Measurements from ENCODE around the gene MAP3K4. TPM values are rescaled to one million over a fixed set of nuclear protein-coding genes. Genes with fewer than 3 reads are reported as not detected.
"Not testable (repeated sequence)": the region's sequence is repeated elsewhere in the genome, so short reads cannot be mapped to it uniquely, and the experiment has no call there.

The MAP3K4 gene
- total RNA-seq, 4 donors from 2014 or later: 22.8 to 33.8 (median 30.4) TPM

DNA sequence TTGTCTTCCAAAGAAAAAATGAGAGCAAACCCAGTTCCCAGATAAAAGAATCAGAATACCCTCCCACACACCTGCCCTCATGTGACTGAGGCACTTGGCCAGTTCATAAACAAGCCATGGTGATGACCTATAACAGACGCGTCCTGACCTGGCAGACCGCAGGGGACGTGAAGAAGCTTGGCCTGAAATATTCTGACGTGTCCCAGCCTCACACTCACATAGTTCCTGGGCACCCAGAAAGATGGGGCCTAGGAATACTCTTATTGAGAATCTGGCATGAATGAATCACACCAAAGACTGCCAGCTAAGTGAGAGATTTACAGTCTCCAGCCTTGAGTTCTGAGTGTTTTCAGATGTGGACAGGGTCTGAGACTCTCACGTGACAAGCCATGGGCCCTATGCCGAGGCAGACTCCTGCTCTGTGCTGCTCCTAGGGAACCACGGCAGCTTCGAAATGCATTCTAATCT lies 17.2 kb upstream of the MAP3K4 start:
- WGBS, 2 donors: 13 to 33% methylated on average over 9 of the region's 9 CpGs
- intact Hi-C loops (cut with DNase I; ENCODE audit: low total_unique reads): no loop called here
- TF ChIP-seq POLR2A (IDR thresholded peaks at IDR 0.05): no peak
- TF ChIP-seq, protein P1, sequence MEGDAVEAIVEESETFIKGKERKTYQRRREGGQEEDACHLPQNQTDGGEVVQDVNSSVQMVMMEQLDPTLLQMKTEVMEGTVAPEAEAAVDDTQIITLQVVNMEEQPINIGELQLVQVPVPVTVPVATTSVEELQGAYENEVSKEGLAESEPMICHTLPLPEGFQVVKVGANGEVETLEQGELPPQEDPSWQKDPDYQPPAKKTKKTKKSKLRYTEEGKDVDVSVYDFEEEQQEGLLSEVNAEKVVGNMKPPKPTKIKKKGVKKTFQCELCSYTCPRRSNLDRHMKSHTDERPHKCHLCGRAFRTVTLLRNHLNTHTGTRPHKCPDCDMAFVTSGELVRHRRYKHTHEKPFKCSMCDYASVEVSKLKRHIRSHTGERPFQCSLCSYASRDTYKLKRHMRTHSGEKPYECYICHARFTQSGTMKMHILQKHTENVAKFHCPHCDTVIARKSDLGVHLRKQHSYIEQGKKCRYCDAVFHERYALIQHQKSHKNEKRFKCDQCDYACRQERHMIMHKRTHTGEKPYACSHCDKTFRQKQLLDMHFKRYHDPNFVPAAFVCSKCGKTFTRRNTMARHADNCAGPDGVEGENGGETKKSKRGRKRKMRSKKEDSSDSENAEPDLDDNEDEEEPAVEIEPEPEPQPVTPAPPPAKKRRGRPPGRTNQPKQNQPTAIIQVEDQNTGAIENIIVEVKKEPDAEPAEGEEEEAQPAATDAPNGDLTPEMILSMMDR (IDR thresholded peaks at IDR 0.05): no peak

DNA sequence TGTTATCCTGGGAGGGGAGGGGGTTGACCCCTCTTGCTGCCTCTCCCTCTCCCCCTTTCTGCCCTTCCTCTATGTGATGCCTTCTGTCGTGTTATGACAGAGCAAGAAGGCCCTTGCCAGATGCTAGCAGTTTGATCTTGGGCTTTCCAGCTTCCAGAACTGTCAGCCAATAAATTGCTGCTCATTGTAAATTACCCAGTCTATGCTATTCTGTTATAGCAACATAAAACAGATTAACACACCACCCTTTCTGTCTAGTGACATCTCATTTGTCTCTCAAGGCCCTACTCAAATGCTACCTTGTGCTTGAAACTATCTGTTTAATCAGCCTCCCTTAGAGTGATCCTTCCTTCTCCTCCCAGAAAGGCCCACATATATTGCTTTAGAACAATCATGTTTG lies 16.4 kb upstream of the MAP3K4 start:
- no peak for DNase-seq (ENCODE audit: low spot score in 2 of 2)
- WGBS, 2 donors: 34 to 47% methylated on average over 1 of the region's 1 CpG
- TF ChIP-seq, protein P1 (IDR thresholded peaks at IDR 0.05): no peak
- no peak for TF ChIP-seq POLR2A (IDR thresholded peaks at IDR 0.05)

More for the DNA sequence above, 17.2 kb upstream of the MAP3K4 start:
- DNase-seq (ENCODE audit: low spot score in 2 of 2): peak; percentile 45 to 94
- H3K4me3 ChIP-seq (ENCODE audit: low read depth, poor library complexity, severe bottlenecking): no peak overlapping the region

DNA sequence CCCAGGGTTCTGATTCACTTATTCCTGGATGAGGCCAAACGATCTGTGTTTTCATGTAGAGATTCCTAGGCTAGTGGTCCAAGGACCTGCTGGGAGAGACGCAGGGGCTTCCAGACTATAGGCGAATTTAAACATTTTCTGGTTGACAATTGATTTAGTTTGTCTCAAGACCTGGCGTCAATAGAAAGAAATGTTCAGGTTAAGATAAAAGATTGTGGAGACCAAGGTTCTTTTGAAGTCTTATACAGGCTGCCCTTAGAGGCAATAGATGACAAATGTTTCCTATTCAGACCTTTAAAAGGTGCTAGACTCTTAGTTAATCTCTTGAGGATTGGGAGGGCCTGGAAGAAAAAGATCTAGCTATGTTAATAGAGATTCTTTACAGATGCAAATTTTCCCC lies 15.6 kb upstream of the MAP3K4 start:
- intact Hi-C loops (cut with DNase I; ENCODE audit: low total_unique reads); DNase-seq (ENCODE audit: low spot score in 2 of 2); H3K4me3 ChIP-seq (ENCODE audit: low read depth, poor library complexity, severe bottlenecking): not testable (repeated sequence)
- WGBS, 2 donors: 82 to 84% methylated on average over 4 of the region's 4 CpGs

More for the DNA sequence above, 16.4 kb upstream of the MAP3K4 start:
- no peak overlapping the region for H3K4me3 ChIP-seq (ENCODE audit: low read depth, poor library complexity, severe bottlenecking)
- intact Hi-C loops (cut with DNase I; ENCODE audit: low total_unique reads): no loop called here

DNA sequence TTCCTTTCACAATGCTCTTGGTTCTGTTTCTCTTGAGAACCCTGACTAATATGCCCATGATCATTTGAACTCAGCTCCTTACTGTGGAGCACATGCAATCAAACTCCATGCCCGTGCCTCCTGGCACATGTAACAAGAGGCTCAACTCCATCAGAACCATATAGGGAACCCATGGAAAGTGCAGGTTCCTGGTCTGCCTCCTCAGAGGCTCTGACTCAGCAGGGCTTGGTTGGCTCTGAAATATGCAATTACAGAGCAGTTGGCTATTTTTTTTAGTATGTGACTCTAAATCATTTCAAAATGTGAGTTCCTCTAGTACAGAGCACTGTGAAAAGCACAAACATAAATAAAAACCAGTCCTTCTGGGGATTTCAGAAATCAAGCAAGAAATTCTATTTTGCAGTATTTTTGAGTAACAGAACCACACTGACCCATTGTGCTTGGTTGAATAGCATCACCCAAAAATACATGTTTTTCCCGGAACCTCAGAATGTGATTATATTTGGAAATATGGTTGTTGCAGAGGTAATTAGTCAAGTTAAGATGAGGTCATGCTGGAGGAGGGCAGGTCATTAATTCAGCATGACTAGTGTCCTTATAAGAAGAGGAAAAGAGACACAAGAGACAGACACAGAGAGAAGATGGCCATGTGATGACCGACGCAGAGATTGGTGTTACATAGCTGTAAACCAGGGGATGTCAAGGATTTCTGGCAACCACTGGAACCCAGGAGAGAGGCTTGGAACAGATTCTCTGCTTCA lies 13.2 kb upstream of the MAP3K4 start:
- H3K4me3 ChIP-seq (ENCODE audit: low read depth, poor library complexity, severe bottlenecking): no peak overlapping the region
- 56 to 60% methylated on average over 4 of the region's 4 CpGs for WGBS, 2 donors
- TF ChIP-seq, protein P1 (IDR thresholded peaks at IDR 0.05): no peak
- no peak for TF ChIP-seq POLR2A (IDR thresholded peaks at IDR 0.05)
- no peak for DNase-seq (ENCODE audit: low spot score in 2 of 2)
- intact Hi-C loops (cut with DNase I; ENCODE audit: low total_unique reads): no loop called here

DNA sequence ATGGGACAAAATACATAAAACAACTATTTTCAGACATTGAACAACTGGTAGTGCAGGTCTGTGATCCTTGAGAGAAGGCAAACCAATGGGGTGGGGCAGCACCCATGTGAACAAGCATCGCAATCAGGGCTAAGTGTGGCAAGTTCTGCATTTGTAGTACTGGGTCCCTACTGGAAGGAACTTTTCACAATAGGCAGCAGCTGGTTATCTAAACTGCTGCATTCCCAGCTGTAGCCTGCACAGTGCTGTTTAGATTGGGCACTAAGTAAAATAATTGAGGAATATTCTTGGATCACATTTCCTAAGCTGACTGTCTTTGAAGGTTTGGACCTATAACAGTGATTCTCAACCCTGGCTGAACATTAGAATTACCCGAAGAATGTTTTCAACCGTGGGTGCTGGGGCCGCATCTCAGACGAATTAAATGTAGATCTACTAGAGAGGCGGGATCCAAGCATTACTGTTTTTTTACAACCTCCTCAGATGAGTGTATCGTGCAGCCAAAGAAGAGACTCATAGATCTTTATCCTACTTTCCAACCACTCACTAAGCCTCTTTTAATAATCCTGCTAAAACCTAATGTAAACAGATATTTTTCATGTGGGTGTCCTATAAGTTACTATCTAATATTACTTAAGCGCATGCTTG lies 12.4 kb upstream of the MAP3K4 start:
- no peak for TF ChIP-seq POLR2A (IDR thresholded peaks at IDR 0.05)
- TF ChIP-seq, protein P1 (IDR thresholded peaks at IDR 0.05): no peak
- DNase-seq (ENCODE audit: low spot score in 2 of 2): no peak
- intact Hi-C loops (cut with DNase I; ENCODE audit: low total_unique reads): no loop called here
- WGBS, 2 donors: 53 to 56% methylated on average over 8 of the region's 8 CpGs
- H3K4me3 ChIP-seq (ENCODE audit: low read depth, poor library complexity, severe bottlenecking): no peak overlapping the region

DNA sequence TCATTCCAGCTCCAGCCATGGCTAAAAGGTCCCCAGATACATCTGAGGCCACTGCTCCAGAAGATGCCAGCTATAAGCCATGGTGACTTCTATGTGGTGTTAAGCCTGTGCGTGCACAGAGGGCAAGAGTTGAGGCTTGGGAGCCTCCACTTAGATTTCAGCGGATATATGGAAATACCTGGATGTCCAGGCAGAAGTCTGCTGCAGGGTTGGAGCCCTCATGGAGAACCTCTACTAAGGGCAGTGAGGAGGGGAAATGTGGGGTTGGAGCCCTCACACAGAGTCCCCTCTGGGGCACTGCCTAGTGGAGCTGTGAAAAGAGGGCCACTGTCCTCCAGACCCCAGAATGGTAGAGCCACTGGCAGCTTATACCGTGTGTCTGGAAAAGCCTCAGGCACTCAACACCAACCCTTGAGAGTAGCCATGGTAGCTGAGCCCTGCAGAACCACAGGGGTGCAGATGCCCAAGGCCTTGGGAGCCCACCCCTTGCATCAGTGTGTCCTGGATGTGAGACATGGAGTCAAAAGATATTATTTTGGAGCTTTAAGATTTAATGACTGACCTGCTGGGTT lies 8.1 kb upstream of the MAP3K4 start:
- whole genome bisulfite sequencing, 2 donors: 97% methylated on average over 3 of the region's 3 CpGs
- H3K4me3 ChIP-seq (ENCODE audit: low read depth, poor library complexity, severe bottlenecking); intact Hi-C loops (cut with DNase I; ENCODE audit: low total_unique reads); DNase-seq (ENCODE audit: low spot score in 2 of 2): not testable (repeated sequence)

Measured in lower leg skin (tissue), 4 donors.